ENCODE data around the gene ALLC. TPM values are rescaled to one million over a fixed set of nuclear protein-coding genes. Genes with fewer than 3 reads are reported as not detected.

ALLC gene
- total and polyA plus RNA-seq, 10 of the 15 experiments (the other 5 are each of a cell fraction or from before 2014, with no cell fraction given), result 0.05 TPM; not detected in 9

GRCh38 chr2:3677436-3677835 lies 19.4 kb downstream of the ALLC start:
- POLR2A ChIA-PET, result no interaction called here
- BruUV-seq (replicated peaks), result no TSS peak

GRCh38 chr2:3678212-3678611 lies 20.2 kb downstream of the ALLC start:
- ChIA-PET POLR2A (no interaction called here), CTCF (no interaction called here), RAD21 (ENCODE audit: unreplicated experiment) (no interaction called here), SMC1A (ENCODE audit: uncharacterized antibody, unreplicated experiment) (no interaction called here)
- no peak overlapping the region for H3K9ac ChIP-seq (ENCODE audit: control insufficient read depth, insufficient read depth, low read length)
- H3K27me3 ChIP-seq (replicated peaks in 1 of 2; ENCODE audit: control insufficient read depth in 2 of 2, insufficient read depth in 2 of 2, low read length in 1 of 2), result peaks cover 0 to 3% of the 10 kb centered on the region in 2 experiments
- no peak for TF ChIP-seq CREB1 (IDR thresholded peaks at IDR 0.05; ENCODE audit: low read depth)
- no peak for TF ChIP-seq MTA2 (IDR thresholded peaks at IDR 0.05; ENCODE audit: low read depth)
- no peak for TF ChIP-seq IRF3 (IDR thresholded peaks at IDR 0.05)
- TF ChIP-seq E2F4 (IDR thresholded peaks at IDR 0.05; ENCODE audit: low read depth, low read length), result no peak
- no peak for TF ChIP-seq ZNF384 (IDR thresholded peaks at IDR 0.05; ENCODE audit: borderline replicate concordance, low read depth, low read length)
- no peak for TF ChIP-seq STAT1 (conservative IDR thresholded peaks at IDR 0.05)
- TF ChIP-seq EED (IDR thresholded peaks at IDR 0.05; ENCODE audit: low read depth), result no peak
- no peak for TF ChIP-seq BMI1 (IDR thresholded peaks at IDR 0.05; ENCODE audit: borderline replicate concordance)
- no peak for TF ChIP-seq USF2 (IDR thresholded peaks at IDR 0.05; ENCODE audit: borderline replicate concordance, low read depth, low read length)
- no peak for TF ChIP-seq TBL1XR1 (IDR thresholded peaks at IDR 0.05; ENCODE audit: low read depth, low read length)
- DNase-seq (ENCODE audit: low read depth, low spot score) (no peak), FAIRE-seq (no peak), ATAC-seq (no peak)
- intact Hi-C loops (cut with micrococcal nuclease; ENCODE audit: unreplicated experiment), result no loop called here
- no TSS peak for BruUV-seq (replicated peaks)
- H3K36me3 ChIP-seq (ENCODE audit: control insufficient read depth in 2 of 2, insufficient read depth in 2 of 2, low read length in 1 of 2), result no peaks in the 10 kb centered on the region
- no peak overlapping the region for H3K27ac ChIP-seq (ENCODE audit: control insufficient read depth, insufficient read depth)
- H3K79me2 ChIP-seq (ENCODE audit: control insufficient read depth, insufficient read depth, low read length), result no peaks in the 10 kb centered on the region
- H3K4me2 ChIP-seq (ENCODE audit: control insufficient read depth, insufficient read depth), result no peak overlapping the region
- no peaks in the 10 kb centered on the region for H3K4me1 ChIP-seq (ENCODE audit: control insufficient read depth, insufficient read depth, low read length)
- H4K20me1 ChIP-seq (ENCODE audit: control insufficient read depth, insufficient read depth), result no peaks in the 10 kb centered on the region
- no peak overlapping the region for H3K4me3 ChIP-seq
- in situ Hi-C loops (cut with MboI), result no loop called here
- H2AFZ ChIP-seq (ENCODE audit: control insufficient read depth, low read depth, low read length), result no peak overlapping the region
- no peaks in the 10 kb centered on the region for H3K9me3 ChIP-seq (replicated peaks; ENCODE audit: control insufficient read depth, insufficient read depth, low read length)
- WGBS (ENCODE audit: insufficient coverage, insufficient replicate concordance, low lambda C conversion rate, missing lambda C conversion rate), result 28% methylated on average over 9 of the region's 9 CpGs

More at GRCh38 chr2:3677436-3677835, 19.4 kb downstream of the ALLC start:
- SMC1A ChIA-PET (ENCODE audit: uncharacterized antibody, unreplicated experiment), result no interaction called here
- Histone ChIP-seq H3K79me2 (ENCODE audit: control insufficient read depth, insufficient read depth, low read length) (no peaks in the 10 kb centered on the region), H3K4me3 (no peak overlapping the region), H3K27ac (ENCODE audit: control insufficient read depth, insufficient read depth) (no peak overlapping the region), H3K27me3 (replicated peaks in 1 of 2; ENCODE audit: control insufficient read depth in 2 of 2, insufficient read depth in 2 of 2, low read length in 1 of 2) (peaks cover 0 to 3% of the 10 kb centered on the region in 2 experiments), H3K4me2 (ENCODE audit: control insufficient read depth, insufficient read depth) (no peak overlapping the region), H3K4me1 (ENCODE audit: control insufficient read depth, insufficient read depth, low read length) (no peaks in the 10 kb centered on the region), H3K9me3 (replicated peaks; ENCODE audit: control insufficient read depth, insufficient read depth, low read length) (no peaks in the 10 kb centered on the region), H3K9ac (ENCODE audit: control insufficient read depth, insufficient read depth, low read length) (no peak overlapping the region), H2AFZ (ENCODE audit: control insufficient read depth, low read depth, low read length) (no peak overlapping the region), H3K36me3 (ENCODE audit: control insufficient read depth in 2 of 2, insufficient read depth in 2 of 2, low read length in 1 of 2) (no peaks in the 10 kb centered on the region), H4K20me1 (ENCODE audit: control insufficient read depth, insufficient read depth) (no peaks in the 10 kb centered on the region)
- FAIRE-seq (no peak), DNase-seq (ENCODE audit: low read depth, low spot score) (no peak), ATAC-seq (no peak)
- RAD21 ChIA-PET (ENCODE audit: unreplicated experiment), result no interaction called here
- WGBS (ENCODE audit: insufficient coverage, insufficient replicate concordance, low lambda C conversion rate, missing lambda C conversion rate), result 51% methylated on average over 9 of the region's 9 CpGs
- in situ Hi-C loops (cut with MboI) (no loop called here), intact Hi-C loops (cut with micrococcal nuclease; ENCODE audit: unreplicated experiment) (no loop called here)
- CTCF ChIA-PET, result no interaction called here
- no peak for TF ChIP-seq RELB (IDR thresholded peaks at IDR 0.05; ENCODE audit: low read depth)

Data from GM12878 (cell line).